Measurements from ENCODE around the gene HAUS3. TPM values are rescaled to one million over a fixed set of nuclear protein-coding genes. Genes with fewer than 3 reads are reported as not detected.

The HAUS3 gene
- total and polyA plus RNA-seq, 2 of the 13 experiments (the other 11 are each of a cell fraction or from before 2014, with no cell fraction given): 3.9 to 12.6 TPM

DNA sequence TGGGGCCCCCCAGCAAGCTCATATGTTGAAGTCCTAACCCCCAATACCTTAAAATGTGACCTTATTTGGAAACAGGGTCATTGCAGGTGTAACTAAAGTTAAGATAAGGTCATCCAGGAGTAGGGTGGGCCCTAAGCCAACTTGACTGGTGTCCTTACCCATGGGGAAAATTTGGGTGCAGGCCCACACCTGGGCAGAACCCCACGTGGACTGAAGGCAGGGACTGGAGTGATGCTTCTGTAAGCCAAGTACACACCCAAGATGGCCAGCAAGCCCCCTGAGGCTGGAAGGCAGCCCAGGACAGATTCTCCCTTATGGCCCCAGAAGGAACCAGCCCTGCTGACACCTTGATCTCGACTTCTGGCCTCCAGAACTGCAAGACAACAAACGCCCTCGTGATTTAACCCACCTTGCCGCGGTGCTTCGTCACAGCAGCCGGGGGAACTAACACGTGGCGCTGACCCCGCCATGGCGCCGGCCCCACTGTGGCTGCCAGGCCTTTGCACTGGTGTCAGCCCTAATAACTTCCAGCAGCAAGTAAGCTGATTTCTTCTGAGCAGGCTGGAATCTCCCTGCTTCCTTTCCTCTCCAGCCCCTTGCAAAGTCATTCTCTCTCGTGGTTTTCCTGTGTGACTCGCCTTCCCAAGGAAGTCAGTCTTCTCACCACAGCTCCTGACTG, 43.2 kb upstream of the HAUS3 start:
- WGBS (ENCODE audit: low lambda C conversion rate): 59% methylated on average over 13 of the region's 15 CpGs
- in situ Hi-C loops (cut with HindIII; ENCODE audit: extremely low pct_ligation_motif_present, low pct_unique_long_range_greater_than_20kb) (no loop called here), intact Hi-C loops (cut with micrococcal nuclease; ENCODE audit: unreplicated experiment) (no loop called here)
- Histone ChIP-seq H3K9ac (ENCODE audit: insufficient read depth, low read depth, low read length) (no peak overlapping the region), H3K4me2 (ENCODE audit: low read depth, low read length) (no peak overlapping the region), H3K9me3 (ENCODE audit: low read length) (no peaks in the 10 kb centered on the region), H4K20me1 (ENCODE audit: insufficient read depth, low read length) (no peaks in the 10 kb centered on the region), H3K4me3 (replicated peaks in 1 of 3; ENCODE audit: insufficient read depth in 1 of 3, low read depth in 2 of 3, low read length in 3 of 3) (no peak overlapping the region), H2AFZ (ENCODE audit: low read length) (no peak overlapping the region), H3K4me1 (ENCODE audit: insufficient read depth, low read length) (no peaks in the 10 kb centered on the region), H3K27ac (ENCODE audit: extremely low read length, insufficient read depth, low read length) (no peak overlapping the region), H3K79me2 (ENCODE audit: insufficient read depth, low read length) (no peaks in the 10 kb centered on the region), H3K27me3 (ENCODE audit: control insufficient read depth in 1 of 2, insufficient read depth in 2 of 2, low read length in 2 of 2) (peaks cover 4 to 32% of the 10 kb centered on the region in 2 experiments; a peak in 4 of 5 replicates), H3K36me3 (replicated peaks in 1 of 2; ENCODE audit: control insufficient read depth in 1 of 2, insufficient read depth in 2 of 2, low read length in 2 of 2) (no peaks in the 10 kb centered on the region)
- BruUV-seq (replicated peaks): no TSS peak
- POLR2A ChIA-PET: no interaction called here
- CTCF ChIA-PET (ENCODE audit: low intra/inter-chr PET ratio, low total read pairs): no interaction called here
- no peak for FAIRE-seq
- ATAC-seq: no peak
- DNase-seq (ENCODE audit: low spot score): no peak
- TF ChIP-seq ZNF501 (CRISPR knock-in tag; IDR thresholded peaks at IDR 0.05) (no peak), ZNF121 (CRISPR knock-in tag; IDR thresholded peaks at IDR 0.05) (no peak), ZNF296 (CRISPR knock-in tag; conservative IDR thresholded peaks at IDR 0.05) (no peak), ZNF30 (CRISPR knock-in tag; IDR thresholded peaks at IDR 0.05) (no peak), GABPA (IDR thresholded peaks at IDR 0.05; ENCODE audit: low read depth, low read length) (no peak), GABPA (CRISPR knock-in tag; IDR thresholded peaks at IDR 0.05; ENCODE audit: low read depth) (no peak), ZNF382 (CRISPR knock-in tag; IDR thresholded peaks at IDR 0.05; ENCODE audit: borderline replicate concordance) (no peak), SNRNP70 (IDR thresholded peaks at IDR 0.05; ENCODE audit: low read depth, low read length) (no peak), MTA1 (CRISPR knock-in tag; IDR thresholded peaks at IDR 0.05; ENCODE audit: borderline replicate concordance) (no peak), ZBTB3 (CRISPR knock-in tag; IDR thresholded peaks at IDR 0.05; ENCODE audit: borderline replicate concordance, low read depth) (no peak), FIP1L1 (IDR thresholded peaks at IDR 0.05; ENCODE audit: borderline replicate concordance, insufficient read depth, low read depth, low read length) (no peak), MATR3 (CRISPR knock-in tag; IDR thresholded peaks at IDR 0.05) (no peak), ZNF775 (CRISPR knock-in tag; IDR thresholded peaks at IDR 0.05; ENCODE audit: borderline replicate concordance) (no peak), AHR (CRISPR knock-in tag; IDR thresholded peaks at IDR 0.05) (no peak)
- TF ChIP-seq, protein P1, sequence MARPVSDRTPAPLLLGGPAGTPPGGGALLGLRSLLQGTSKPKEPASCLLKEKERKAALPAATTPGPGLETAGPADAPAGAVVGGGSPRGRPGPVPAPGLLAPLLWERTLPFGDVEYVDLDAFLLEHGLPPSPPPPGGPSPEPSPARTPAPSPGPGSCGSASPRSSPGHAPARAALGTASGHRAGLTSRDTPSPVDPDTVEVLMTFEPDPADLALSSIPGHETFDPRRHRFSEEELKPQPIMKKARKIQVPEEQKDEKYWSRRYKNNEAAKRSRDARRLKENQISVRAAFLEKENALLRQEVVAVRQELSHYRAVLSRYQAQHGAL (CRISPR knock-in tag; IDR thresholded peaks at IDR 0.05; ENCODE audit: not compliant biosample characterization): no peak
- TF ChIP-seq, protein P2, sequence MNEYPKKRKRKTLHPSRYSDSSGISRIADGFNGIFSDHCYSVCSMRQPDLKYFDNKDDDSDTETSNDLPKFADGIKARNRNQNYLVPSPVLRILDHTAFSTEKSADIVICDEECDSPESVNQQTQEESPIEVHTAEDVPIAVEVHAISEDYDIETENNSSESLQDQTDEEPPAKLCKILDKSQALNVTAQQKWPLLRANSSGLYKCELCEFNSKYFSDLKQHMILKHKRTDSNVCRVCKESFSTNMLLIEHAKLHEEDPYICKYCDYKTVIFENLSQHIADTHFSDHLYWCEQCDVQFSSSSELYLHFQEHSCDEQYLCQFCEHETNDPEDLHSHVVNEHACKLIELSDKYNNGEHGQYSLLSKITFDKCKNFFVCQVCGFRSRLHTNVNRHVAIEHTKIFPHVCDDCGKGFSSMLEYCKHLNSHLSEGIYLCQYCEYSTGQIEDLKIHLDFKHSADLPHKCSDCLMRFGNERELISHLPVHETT (CRISPR knock-in tag; conservative IDR thresholded peaks at IDR 0.05): no peak

Data from HepG2 (cell line).